Adrenal gland (tissue), 19 donors: ENCODE results near the gene GSG1. TPM values are rescaled to one million over a fixed set of nuclear protein-coding genes. Genes with fewer than 3 reads are reported as not detected.

Source experiments
- DNase-seq, 7 donors: peaks; one replicate each; pipeline ENCODE4 v3.0.0-alpha.2; 2019 to 2020
- H3K27ac ChIP-seq, 5 donors: fragments of 200-600 bp; sonication (generic) in 4 of 5; 1 replicate in 3 of 5; 2 replicates in 2 of 5; pipeline versions ENCODE4 v1.5.1 to v1.8.0; 2016 to 2020; ENCODE audit warnings: mild to moderate bottlenecking in 1 of 5
- H3K27me3 ChIP-seq: fragments of 200-600 bp; 2 replicates; pipeline ENCODE4 v1.8.0; 2021
- H3K36me3 ChIP-seq, 2 donors: fragments of 200-600 bp; replicated peaks in 1 of 2; 1 replicate in 1 of 2; 2 replicates in 1 of 2; pipeline versions ENCODE4 v1.5.1 to v1.8.0; 2018 to 2022
- H3K4me1 ChIP-seq, 2 donors: fragments of 200-600 bp; replicated peaks in 1 of 2; 1 replicate in 1 of 2; 2 replicates in 1 of 2; pipeline versions ENCODE4 v1.5.1 to v1.8.0; 2018 to 2021
- H3K4me3 ChIP-seq, 4 donors: fragments of 200-600 bp; sonication (generic) in 3 of 4; one replicate each; pipeline ENCODE4 v1.5.1; 2016 to 2018
- H3K9me3 ChIP-seq, 3 donors: fragments of 200-600 bp; sonication (generic) in 1 of 3; replicated peaks in 1 of 3; 1 replicate in 2 of 3; 2 replicates in 1 of 3; pipeline versions ENCODE4 v1.5.1 to v1.8.0; 2016 to 2021
- POLR2A ChIP-seq, 2 donors: fragments of 450-650 bp; IDR thresholded peaks; one replicate each; pipeline ENCODE4 v1.6.1; 2017; ENCODE audit warnings: antibody characterized with exemption in 2 of 2, mild to moderate bottlenecking in 2 of 2, moderate library complexity in 1 of 2
- WGBS, 4 donors: extraction: QIAGEN DNeasy Blood & Tissue Kit in 2 of 4; methylation state at CpG; one replicate each; pipeline versions ENCODE4 v1.1.5 to v1.1.7; 2013 to 2017; 5-methylcytosine and 5-hydroxymethylcytosine counted together
- intact Hi-C, 2 donors: fragments of 100-400 bp; cut with DNase I; formaldehyde crosslinking; loops; one replicate each; pipeline versions ENCODE4 v1.14.1 to v1.15.0; 2022 to 2023
- long read RNA-seq, 10 donors: library from polyadenylated mRNA in 3 of 10; unstranded in 2 of 10; stranded (forward) in 1 of 10; transcript quantifications; one replicate each; pipeline ENCODE4 v2.0.0 and lab custom pipeline, GENCODE V29; 2021 to 2026
- polyA plus RNA-seq, 3 donors: library from polyadenylated mRNA; stranded (reverse); fragments of 200-250 nt in 2 of 3; fragments of 350-450 nt in 1 of 3; fragmentation: Illumina TruSeq in 1 of 3; extraction: RNeasy Lipid Tissue Mini Kit (QIAGEN cat#74804) in 1 of 3; gene quantifications; one replicate each; pipeline ENCODE4 v1.2.3, GENCODE V29; 2013 to 2014
- total RNA-seq, 9 donors: library from RNA; depleted of rRNA in 4 of 9; stranded (reverse); fragments of >200 nt in 4 of 9; fragments of 120-200 nt in 1 of 9; fragmentation: NEBNext Ultra II Directional in 1 of 9; extraction: Animal tissue kit (Norgen Biotek cat#: 25700) in 1 of 9; gene quantifications; one replicate each; pipeline versions ENCODE4 v1.1.0 to v1.2.4, GENCODE V29; 2013 to 2023
- TF ChIP-seq, protein P1 (sequence below), 6 experiments: fragments of 450-650 bp in 4 of 6; fragments of 200-600 bp in 2 of 6; sonication (generic) in 1 of 6; IDR thresholded peaks; 1 replicate in 5 of 6; 2 replicates in 1 of 6; pipeline versions ENCODE4 v1.5.1 to v1.8.0; 2016 to 2021; ENCODE audit warnings: antibody characterized with exemption in 6 of 6, mild to moderate bottlenecking in 2 of 6, moderate library complexity in 1 of 6
- donor health status: healthy with polysubstance abuse.
- donor health status: Bipolar disorder and iron deficiency.
- donor health status: DM: yes; HTN: yes; CAD: no.
- donor health status: DM: no; HTN: no; CAD: no.
- donor health status: DM: no; HTN: no; CAD: no.
- donor health status: DM: yes; HTN: yes; CAD: no.

The GSG1 gene
- total RNA-seq = not detected
- polyA plus RNA-seq = not detected
- long read RNA-seq, donor 1 = 0 reads
- long read RNA-seq, donor 2 = 0 reads
- long read RNA-seq, donor 3 = 0 reads
- long read RNA-seq, donor 4 = 0 reads
- long read RNA-seq, donor 5 = 0 reads
- long read RNA-seq, donor 6 = 0 reads
- long read RNA-seq, donor 7 = 0 reads
- long read RNA-seq, donor 8 = 0 reads
- long read RNA-seq, donor 9 = 0 reads
- long read RNA-seq, donor 10 = 0 reads

- no peaks in the 10 kb centered on the region for H3K36me3 ChIP-seq
- no peak within 1 kb of the TSS for H3K4me3 ChIP-seq
- H3K27ac ChIP-seq = peak within 1 kb of the TSS in 2 of 5 donors; percentile 93 to 98
- H3K27me3 ChIP-seq = no peaks in the 10 kb centered on the region
- H3K4me1 ChIP-seq = peaks cover 18 to 43% of the 10 kb centered on the region in 2 donors
- no peaks in the 10 kb centered on the region for H3K9me3 ChIP-seq
- no peak for DNase-seq
- 83 to 94% (median 85%) methylated on average over 8 of the region's 8 CpGs for WGBS, 4 donors
- intact Hi-C loops = loop anchor here in 1 of 2 donors (5.0 kb wide), 1 partner anchor 104 kb away; no protein-coding TSS in a partner anchor
- TF ChIP-seq POLR2A (IDR thresholded peaks at IDR 0.05) = no peak
- TF ChIP-seq, protein P1, sequence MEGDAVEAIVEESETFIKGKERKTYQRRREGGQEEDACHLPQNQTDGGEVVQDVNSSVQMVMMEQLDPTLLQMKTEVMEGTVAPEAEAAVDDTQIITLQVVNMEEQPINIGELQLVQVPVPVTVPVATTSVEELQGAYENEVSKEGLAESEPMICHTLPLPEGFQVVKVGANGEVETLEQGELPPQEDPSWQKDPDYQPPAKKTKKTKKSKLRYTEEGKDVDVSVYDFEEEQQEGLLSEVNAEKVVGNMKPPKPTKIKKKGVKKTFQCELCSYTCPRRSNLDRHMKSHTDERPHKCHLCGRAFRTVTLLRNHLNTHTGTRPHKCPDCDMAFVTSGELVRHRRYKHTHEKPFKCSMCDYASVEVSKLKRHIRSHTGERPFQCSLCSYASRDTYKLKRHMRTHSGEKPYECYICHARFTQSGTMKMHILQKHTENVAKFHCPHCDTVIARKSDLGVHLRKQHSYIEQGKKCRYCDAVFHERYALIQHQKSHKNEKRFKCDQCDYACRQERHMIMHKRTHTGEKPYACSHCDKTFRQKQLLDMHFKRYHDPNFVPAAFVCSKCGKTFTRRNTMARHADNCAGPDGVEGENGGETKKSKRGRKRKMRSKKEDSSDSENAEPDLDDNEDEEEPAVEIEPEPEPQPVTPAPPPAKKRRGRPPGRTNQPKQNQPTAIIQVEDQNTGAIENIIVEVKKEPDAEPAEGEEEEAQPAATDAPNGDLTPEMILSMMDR (IDR thresholded peaks at IDR 0.05) = no peak
These were observed at the start of gene GSG1 for GRCh38 chr12:13103391-13104033. TSS of gene GSG1 (minus strand) at chr12:13103667. CDS start at chr12:13103512, 155 bp downstream.

DNA sequence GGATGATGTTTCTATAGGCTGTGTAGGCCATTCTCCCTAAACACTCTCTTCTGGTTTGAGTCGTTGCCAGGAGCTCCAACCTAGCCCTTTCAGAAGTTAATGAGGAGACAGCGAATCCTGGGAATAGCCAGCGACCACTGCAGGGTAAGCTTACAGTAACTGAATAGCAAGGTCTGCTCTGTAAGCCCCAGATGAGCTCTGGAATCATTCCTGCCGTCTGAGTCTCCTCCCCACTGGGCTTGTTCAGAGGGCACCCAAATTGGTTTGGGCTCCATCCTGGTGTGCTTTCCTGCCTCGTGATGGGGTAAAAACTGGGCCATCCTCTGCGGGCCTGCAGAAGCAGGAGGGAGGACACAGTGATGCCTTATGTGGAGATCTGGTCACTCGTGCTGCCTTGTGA lies 49.7 kb upstream of the GSG1 start:
- Histone ChIP-seq H3K27ac (no peak overlapping the region), H3K4me1 (no peaks in the 10 kb centered on the region), H3K9me3 (no peaks in the 10 kb centered on the region), H3K36me3 (no peaks in the 10 kb centered on the region), H3K27me3 (no peaks in the 10 kb centered on the region), H3K4me3 (no peak overlapping the region)
- TF ChIP-seq POLR2A (IDR thresholded peaks at IDR 0.05) = no peak
- TF ChIP-seq, protein P1 (IDR thresholded peaks at IDR 0.05) = no peak
- DNase-seq = no peak
- intact Hi-C loops = no loop called here
- WGBS, 4 donors = 70 to 78% (median 75%) methylated on average over 7 of the region's 7 CpGs

DNA sequence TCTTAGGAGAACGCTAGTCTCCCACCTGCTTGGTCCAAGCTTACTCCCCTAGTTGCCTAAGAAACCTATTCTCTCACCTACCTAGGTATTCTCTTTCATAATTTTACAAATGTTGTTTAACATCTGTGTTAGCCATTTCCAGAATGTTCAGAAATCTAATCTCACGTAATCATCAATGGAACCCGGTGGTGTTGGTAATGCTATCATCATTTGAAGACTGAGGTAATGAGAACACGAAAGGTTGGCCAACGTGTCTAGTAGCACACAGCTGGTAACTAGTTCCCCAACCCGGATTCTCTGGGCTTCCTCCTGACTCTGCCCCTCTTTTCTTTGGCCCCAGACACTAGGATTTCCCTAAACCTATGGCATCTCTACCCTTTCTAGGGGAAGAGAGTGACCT lies 49.3 kb upstream of the GSG1 start:
- Histone ChIP-seq H3K4me3 (no peak overlapping the region), H3K4me1 (no peaks in the 10 kb centered on the region), H3K36me3 (no peaks in the 10 kb centered on the region), H3K9me3 (no peaks in the 10 kb centered on the region), H3K27ac (no peak overlapping the region), H3K27me3 (no peaks in the 10 kb centered on the region)
- intact Hi-C loops = no loop called here
- DNase-seq = no peak
- 74 to 86% (median 80%) methylated on average over 6 of the region's 6 CpGs for WGBS, 4 donors
- TF ChIP-seq POLR2A (IDR thresholded peaks at IDR 0.05) = no peak
- TF ChIP-seq, protein P1 (IDR thresholded peaks at IDR 0.05) = no peak

GRCh38 chr12:13152281-13152680 lies 48.8 kb upstream of the GSG1 start:
- no peak for DNase-seq
- intact Hi-C loops = no loop called here
- TF ChIP-seq, protein P1 (IDR thresholded peaks at IDR 0.05) = no peak
- no peak for TF ChIP-seq POLR2A (IDR thresholded peaks at IDR 0.05)
- whole genome bisulfite sequencing, 4 donors = 70 to 100% (median 90%) methylated on average over 1 of the region's 1 CpG
- H3K27me3 ChIP-seq = no peaks in the 10 kb centered on the region
- no peaks in the 10 kb centered on the region for H3K4me1 ChIP-seq
- no peaks in the 10 kb centered on the region for H3K36me3 ChIP-seq
- H3K9me3 ChIP-seq = no peaks in the 10 kb centered on the region
- no peak overlapping the region for H3K27ac ChIP-seq
- no peak overlapping the region for H3K4me3 ChIP-seq
